ENCODE results near the gene PPP1R9B.

PPP1R9B gene

DNA sequence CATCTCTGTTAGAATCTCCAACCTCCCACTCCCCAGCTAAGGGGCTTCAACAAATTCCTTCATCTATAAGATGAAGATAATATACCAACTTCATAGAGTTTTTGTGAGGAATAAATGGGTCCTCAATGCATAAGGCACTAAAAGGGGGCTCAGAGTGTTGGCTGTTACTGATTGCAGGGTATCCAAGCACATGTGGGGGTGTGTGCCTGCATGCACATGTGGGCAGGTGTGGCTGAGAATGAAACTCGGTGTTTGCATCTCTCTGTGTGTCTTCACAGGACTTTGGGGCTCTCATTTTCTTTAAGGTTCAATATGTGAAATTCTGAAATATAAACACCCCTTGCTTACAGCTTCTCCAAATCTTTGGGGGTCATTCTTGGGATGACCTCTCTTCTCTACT lies 4.1 kb upstream of the PPP1R9B start:
- no peak for DNase-seq

DNA sequence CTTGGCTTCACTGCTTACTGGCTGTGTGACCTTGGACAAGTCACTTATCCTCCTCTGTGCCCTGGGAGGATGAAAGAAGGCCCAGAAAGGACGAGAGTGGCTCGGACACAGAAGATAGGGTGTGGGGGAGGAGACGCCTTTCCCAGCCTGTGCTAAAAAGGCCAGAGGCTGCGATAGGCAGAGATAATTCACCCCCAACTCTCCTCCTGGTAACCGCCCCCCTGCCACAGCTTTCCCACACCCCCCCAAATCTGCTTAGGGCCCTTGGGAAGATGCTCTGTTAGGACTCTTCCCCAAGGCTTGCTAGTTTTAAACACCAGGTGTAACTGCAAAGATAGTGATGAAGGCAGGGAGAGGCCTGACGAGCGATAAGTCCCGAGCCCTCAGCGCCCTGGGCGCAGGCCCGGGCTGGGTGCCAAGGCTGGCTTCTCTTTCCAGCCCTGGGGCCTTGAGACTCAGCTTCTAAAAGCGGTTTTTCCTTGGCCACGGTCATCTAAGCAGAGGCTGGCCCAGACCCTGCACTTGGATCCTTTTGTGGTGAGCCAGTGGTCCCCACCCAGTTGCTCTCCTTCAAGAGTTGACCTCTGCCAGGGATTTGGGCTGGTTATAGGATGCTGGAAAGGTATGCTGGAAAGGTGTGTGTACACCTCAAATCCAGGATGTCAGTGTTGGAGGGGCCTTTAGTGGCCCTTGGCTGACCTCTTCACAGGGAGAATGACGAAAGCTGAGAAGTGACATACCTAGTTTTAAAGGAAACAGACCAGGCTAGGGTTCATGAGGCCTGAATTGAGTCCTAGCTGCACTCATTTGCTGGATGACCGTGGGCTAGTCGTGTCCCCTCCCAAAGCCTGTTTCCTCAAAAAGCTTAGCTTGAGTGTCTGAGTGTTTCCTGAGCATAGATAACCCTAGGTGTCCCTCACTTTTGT lies 3.4 kb upstream of the PPP1R9B start:
- no peak for DNase-seq

DNA sequence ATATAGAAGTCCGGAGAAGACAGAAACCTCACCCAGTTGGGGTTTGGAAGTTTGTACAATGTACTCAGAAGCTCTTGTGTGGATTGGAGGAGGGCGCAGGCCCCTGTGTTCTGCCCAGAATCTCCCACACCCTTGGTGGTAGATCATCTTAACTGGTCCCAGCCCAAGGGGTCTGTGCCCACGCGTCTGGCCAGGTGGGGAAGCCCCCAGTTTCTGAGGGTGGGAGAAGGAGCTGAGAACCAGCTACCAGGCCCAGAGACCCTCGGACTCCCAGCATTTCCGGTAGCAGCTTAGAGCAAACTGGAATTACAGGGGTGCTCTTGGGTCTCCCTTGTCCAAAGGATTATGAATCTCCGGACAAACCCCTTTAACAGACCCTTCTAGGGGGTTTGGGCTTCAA lies 2.3 kb upstream of the PPP1R9B start:
- no peak for DNase-seq

DNA sequence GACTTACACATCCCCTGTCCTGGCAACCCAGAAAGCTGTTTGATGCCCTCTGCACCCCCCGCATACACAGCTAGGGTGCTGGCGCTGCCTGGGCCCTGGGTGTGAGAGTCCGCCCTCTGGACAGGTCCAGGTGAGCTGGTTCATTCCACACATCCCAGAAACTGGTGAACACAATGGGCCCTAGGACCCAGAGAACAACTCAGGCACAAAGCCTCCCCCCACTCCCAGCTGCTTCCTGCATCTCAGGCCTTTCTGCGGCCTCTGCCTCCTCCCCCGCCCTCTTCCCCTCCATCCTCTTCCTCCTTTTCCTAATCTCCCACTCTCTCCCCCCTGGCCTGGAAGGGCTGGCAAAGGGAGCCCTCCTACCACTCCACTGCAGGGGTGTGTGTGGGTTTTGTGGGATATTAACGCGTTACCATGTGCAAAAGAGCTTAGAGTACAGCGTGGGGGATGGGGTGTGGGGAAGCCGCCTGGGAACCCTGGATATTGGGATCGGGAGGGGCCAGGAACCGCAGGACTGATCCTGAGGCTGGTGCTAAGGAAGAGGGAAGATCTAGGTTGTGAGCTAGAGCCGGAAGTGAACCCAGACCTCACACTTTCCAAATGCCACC lies 1.6 kb upstream of the PPP1R9B start:
- DNase-seq: peak; percentile 49

DNA sequence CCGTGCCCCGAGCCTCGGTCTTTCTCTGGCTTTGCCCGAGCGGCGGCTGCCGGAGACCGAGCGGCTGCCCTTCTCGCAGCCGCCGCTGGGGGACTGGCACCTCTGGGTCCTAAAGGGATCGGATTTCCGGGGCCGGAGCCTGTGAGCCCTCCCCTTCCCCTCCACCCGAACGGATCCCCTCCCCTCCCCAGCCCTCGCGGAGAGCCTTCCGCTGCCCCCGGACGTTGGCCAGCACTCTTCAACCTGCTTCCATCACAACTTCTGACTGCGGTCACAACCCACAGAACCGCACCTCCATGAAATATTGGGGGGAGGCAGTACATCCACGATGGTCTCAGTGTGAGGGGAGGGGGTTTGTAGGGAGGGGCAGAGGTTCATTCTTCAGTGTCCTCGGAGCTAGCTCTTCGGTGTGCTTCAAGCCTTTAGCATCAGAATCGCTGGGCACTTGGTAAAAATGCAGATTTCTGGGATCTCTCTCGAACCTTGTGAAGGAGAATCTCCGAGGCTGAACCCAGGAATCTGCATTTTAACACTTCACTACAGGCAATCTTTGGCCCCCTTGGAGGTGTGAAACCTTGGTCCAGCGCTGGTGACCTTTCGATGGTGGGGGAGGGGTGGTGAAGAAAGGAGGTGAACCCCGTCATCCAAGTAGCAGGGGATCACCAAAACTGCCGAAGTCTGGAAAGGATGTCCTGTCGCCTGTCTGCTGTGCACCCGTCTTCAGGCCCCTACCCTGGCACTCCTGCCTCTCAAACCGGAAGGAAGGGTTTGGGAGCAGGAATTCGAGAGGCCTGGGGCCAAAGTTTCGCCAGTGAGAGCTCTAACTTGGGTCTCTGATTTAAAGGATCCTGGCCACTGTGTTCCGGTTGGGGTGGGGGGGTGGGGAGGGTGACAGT lies 812 bp upstream of the PPP1R9B start:
- DNase-seq: peak; percentile 87

DNA sequence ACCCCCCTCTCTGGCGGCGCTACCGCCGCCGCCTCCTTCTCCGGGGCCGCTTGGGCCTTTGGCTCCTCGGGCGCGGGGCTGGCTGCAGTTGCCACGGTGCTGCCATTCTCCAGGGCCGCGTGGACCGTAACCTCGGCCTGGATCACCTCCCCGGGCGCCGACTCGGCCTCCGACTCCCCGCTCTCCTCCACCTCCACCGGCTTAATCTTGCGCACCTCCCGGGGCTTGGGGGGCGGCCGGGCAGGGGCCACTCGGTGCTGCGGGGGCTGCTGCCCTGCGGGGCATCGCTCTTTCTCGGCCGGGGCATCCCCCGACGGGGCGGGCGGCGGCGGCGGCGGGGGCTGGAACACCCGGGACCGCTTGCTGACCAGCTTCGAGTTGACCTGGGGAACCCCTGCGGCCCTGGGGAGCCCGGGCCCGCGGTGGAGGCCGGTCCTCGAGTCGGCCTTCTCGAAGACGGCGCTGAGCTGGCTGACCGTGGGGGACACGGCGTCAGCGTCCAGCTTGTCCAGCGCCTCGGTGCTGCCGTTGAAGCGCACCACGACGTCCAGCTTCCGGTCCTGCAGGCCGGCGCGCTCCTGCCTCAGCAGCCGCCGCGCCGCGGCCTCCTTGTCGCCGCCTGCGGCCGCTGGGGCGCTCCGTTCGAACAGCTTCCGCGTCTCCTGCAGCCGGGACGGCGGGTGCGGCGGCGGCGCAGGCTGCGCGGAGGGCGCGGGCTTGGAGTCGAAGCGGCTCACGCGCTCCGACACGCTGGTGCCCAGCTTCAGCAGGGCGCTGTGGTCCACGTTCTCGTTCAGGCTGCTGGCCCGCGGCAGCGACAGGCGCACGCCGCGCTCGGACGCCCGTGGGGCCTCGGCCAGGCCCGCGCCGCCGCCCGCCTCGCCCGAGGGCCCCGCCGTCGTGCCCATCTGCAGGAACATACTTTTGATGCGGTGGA lies 792 bp downstream of the PPP1R9B start:
- peak; percentile 40 for DNase-seq

DNA sequence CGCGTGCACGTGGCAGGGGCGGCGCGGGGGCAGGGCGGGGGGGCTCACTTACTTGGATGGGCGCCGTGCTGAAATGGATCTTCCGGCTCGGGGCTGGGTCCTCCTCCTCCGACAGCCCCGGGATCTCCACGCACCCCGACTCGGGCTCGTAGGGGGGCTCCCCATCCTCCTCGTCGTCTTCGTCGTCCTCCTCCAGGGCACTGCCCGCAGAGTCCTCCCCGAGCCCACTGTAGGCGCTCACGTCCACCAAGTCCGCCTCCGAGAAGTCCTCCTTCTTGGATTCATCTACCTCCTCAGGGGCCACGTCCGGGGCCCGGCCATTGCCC lies 1.4 kb downstream of the PPP1R9B start:
- DNase-seq: no peak

DNA sequence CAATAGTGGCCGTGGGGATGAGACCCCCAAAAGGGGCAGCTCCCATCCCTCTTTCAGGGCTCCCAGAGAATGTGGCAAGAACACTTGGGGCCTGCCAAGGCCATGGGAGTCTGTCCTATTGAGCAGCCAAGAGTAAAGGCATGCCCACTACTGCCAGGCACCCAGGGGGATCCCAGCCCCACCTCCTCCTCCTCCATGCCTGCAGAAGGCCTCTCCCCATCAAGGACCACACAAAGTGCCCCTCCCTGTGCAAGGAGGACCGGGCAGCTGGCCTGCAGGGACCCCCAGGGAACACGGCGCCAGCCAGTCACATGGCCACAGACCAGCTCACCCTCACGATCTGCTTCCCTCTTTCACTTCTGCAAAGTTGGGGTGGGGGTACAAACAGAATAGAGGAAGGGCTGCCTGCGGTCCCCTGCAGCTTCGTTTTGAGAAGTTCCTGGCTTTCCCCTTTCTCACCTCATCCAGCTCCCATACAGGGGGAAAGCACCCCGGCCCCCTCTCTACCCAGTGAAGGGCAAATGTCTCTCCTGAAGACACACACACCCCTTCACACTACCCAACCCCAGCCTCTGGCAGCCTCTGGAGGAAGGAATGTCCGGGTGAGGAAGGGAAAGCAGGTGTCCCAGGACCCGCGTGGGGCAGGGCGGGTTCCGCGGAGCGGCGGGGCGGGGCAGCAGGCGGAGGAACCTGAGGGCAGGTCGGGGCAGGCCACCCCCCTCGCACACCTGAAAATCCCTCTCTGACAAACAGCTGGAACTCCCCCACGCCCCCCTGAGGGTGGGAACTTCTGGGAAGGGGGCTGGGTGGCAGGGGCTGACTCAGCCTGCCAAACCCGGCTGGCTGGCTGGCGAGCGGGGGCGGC lies 2.0 kb downstream of the PPP1R9B start:
- peak; percentile 74 for DNase-seq

DNA sequence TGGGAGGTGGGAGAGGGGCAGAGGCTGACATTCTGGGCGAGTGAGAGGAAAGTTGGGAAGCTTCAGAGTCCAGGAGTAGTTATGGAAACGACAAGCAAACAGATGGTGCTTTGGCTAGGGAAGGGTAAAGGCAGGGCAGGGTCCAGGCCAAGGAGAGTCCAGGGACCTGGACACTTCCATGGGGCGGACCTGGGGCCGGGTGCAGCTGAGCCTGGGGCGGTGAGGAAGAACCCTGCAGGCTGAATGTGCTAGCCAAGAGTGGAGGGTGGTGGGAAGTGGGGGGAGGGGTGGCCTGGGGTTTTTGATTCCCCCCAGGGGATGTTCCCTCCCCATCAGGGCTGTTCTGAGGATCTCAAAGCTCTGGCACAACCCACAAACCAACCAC lies 2.6 kb downstream of the PPP1R9B start:
- no peak for DNase-seq

DNA sequence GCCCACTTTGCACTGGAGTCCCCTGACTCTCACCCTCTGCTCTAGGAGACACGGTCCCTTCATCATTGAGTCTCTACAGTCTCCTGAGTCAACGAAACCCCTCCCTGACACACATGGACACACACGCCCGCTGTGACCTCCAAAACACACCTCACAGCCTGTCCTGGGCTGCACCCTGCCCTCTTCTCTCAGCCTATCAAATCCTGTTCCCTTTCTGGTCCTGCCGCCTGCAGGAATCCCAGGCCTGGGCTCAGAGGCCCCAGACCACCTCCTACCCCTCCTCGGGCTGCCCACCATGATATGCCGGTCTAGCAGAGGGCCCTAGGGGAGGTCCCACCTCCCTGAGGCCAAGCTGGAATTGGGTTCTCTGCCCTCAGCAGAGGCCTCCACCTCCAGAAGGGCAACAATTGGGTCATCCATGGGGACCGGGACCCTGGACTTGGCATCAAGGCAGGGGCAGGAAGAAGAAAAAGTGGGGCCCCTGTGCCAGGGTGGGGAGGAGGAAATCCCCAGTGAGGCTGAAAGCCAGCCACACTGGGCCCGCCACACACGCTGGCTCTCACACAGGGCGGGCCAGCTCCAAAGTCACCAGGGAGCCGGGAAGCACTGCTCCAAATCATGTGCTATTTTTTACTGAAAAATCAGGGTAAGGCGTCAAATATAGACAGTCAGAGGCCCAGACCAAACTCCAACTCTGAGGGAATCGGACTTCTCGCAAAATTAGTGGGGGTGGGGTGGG lies 3.4 kb downstream of the PPP1R9B start:
- DNase-seq: no peak

DNA sequence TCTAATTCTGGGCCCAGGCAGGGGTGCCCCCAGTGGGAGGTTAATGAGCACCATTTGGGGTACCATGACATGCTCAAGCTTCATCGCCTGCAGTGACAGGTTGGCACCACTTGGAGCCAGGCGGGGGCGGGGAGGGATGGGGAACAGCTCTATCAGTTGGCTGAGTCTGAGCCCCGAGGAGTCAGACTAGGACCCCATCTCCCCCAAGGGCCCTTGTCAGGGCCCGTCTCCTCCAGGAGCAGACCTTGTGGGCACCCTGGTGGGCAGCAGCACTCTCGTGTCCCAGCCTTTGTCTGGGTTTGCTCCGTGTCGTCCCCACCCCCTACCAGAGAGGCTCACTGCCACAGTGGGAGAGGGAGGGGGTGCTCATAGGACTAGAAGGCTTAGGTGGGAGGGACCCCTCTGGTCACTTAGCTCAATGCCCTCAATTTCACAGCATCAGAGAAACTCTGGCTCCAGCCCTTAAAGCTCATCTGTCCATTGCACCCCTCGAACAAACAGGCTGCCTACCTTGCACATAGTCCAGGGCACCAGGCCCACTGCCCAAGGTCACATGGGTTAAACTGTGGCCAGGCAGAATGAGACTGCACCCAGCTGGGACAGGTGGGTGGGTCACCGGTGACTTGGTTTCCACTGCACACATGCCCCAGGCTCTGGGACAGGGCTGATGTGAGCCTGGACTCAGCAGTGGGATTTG lies 4.1 kb downstream of the PPP1R9B start:
- DNase-seq: no peak

DNA sequence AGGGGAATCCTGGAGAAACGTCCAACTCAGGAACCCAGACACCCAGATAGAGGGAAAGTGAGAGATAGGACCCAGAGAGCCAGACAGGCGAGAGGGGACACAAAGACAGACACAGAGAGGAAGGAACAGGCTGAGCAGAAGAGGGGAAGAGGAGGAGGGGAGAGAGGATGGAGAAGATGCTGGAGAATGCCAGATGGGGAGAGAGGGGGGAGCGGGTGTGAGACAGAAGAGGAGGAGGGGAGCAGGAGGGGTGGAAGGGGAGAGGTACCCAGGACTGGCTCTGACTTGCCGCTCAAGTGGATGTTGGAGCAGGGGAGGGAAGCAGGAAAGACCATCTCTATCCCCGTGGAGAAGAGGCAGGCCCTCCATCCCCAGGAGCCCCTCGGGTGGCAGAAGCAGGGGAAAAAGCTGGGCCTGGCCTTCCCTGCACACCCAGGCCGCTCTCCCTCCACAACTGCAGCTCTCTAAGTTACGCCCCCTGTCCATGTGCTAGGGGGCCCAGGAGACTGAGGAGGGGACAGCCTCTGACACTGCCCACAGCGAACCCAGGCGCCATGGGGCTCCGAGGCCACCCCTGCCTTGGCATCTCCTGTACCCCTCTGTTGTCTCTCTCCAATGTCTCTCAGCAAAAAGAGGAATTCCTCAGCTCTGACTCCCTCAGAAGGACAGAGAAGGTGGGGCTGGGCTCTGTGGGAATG lies 4.8 kb downstream of the PPP1R9B start:
- no peak for DNase-seq

DNA sequence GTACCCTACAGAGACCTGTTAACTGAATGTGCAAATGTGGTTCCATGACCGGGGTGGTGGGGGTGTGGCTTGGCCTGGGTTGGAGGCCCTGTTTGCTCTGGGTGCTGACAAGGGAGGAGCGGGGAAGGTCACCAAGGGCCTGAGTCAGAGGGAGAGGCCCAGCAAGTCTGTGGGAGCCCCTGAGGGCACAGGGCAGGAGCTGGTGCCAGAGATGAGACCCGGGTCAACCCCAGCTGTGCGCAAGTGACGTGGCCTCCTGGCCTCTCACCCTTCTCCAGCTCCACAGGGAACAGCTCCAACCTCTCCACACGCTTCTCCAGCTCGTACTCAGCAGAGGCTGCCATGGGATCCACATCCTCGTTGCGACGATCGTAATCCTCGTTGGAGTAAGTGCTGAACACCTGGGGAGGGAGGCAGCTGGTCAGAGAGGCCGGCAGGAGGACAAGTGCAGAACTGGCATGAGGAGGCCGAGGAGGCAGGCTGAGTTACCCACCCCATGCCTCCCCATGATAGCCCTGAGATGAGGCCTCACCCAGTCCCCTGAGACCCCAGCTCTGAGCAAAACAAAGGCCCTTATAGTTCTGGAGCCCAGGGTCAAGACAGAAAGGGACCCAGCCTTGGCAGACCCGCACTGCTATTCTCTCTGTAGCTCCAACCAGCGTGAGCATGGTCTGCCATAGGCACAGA lies 5.5 kb downstream of the PPP1R9B start:
- no peak for DNase-seq

DNA sequence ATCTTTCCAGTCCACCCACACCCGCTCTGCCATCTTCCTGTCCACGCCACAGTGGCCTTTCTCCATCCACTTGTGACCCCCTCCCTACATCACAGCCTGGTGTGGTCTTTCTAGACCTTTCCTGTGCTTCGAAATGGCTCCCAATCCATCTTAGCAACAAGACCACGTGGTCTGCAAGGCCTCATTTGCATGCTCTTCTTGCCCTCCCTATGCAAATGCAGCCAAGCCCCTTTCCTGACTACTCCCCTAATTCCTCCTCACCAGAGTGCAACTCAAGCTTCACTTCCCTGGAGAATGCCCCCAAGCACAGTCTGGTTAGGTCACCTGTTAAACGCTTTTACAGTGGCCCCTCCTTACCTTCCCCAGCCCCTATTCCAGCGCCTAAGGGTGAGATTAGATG lies 6.1 kb downstream of the PPP1R9B start:
- no peak for DNase-seq

DNA sequence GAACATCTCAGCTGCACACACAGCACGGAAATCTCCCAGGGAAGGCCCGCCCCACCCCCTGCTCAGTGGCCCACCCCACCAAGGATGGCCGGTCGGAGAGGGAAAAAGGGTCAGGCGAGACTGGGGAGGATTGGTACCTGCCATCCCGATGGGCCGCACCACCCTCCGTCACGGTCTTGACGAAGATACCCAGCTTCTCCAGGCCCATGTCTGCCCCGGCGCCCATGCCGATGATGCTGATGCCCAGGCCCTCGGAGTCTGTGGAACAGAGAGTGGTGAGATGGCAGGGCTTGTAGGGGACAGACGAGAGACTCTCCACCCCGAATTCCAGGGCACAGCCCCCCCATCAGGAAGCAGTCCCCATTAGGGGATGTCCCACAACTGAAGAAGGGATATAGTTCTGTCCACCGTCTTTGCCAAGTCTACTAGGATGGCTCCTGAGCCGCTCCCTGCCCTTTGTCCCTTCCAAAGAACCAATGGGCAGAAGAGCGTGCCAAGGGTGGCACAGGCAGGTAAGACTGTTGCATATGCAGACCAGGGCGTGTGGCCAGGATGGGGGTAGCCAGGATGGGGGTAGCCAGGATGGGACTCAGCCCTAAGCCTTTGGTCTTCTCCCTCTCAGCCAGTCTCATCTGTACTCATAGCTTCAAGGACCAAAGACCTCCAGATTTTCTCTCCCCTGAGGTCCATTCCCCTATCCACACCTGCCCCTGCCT lies 6.9 kb downstream of the PPP1R9B start:
- DNase-seq: no peak

DNA sequence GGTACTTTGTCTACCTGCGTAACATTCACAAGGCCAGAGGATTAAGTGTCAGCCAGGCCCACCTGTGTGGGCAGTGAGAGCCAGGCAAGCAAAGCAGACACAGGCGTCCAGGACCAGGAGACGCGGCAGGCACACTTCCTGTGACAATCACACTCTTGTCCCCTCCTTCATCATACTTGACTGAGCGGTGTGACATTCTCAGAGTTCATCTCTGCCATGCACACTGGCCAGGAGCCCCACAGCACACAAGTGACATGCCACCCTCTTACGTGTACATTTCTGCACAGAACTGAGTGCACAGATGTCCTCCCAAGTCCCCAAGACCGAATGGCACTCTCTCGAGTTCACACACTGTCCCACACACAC lies 8.7 kb downstream of the PPP1R9B start:
- DNase-seq: no peak

DNA sequence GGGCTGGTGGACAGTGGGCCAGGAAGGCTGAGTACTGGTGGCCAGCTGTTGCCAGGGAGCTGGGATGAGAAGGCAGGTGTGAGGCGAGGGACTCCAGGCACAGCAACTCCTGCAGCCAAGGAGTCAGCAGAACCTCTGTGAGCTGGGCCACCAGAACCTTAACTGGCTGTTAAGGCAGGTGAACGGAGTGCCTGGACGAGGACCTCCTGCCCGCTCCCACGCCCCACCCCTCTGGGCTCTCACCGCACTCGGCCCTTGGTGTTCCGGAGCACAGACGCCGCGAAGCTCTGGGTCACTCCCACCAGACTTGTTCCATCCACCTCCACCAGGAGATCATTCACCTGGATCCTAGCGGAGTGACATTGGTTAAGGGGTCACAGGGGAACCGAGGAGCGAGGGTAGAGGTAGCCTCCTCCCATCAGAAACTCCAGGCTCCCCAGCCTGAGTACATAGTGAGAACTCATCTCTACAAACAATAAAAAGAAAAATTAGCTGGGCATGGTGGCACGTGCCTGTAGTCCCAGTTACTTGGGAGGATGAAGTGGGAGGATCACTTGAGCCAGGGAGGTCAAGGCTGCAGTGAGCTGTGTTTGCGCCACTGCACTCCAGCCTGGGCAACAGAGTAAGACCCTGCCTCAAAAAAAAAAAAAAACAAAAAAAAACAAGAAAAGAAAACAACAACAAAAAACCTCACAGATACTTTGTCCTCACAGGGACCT lies 9.3 kb downstream of the PPP1R9B start:
- DNase-seq: no peak
